GM10847 (cell line): ENCODE measurements around the gene CHM.

Source experiments
- POLR2A ChIP-seq: IDR thresholded peaks from 2 replicates; pipeline ENCODE4 v1.6.1; 2011; ENCODE audit not compliant: insufficient read length; ENCODE audit errors: extremely low read depth

Gene CHM

GRCh38 chrX:86002076-86002896, 45.1 kb downstream of the CHM start:
- no peak for TF ChIP-seq POLR2A

- TF ChIP-seq POLR2A: no peak
These were observed 48.4 kb downstream of the CHM start for GRCh38 chrX:85998954-85999353.

DNA sequence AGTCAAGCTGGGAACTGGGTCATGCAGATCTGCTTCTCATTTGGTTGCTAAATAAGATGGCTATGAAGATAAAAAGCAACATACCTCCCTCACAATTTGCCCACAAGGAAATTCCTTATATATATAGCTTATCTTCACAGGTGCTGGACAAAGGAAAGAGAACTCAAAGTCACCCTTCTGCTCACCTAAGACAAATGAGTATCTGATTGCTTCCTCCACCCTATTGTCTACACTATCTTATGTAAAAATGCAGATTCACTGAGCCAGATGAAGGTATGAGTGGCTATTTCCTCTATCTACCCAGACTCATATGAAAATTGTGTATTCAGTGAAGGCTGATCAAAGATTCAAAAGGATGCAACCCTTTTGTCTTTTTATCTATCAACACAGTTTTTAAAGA, 50.8 kb downstream of the CHM start:
- no peak for TF ChIP-seq POLR2A

GRCh38 chrX:85995641-85996040, 51.7 kb downstream of the CHM start:
- no peak for TF ChIP-seq POLR2A

- no peak for TF ChIP-seq POLR2A
These were observed 52.6 kb downstream of the CHM start for GRCh38 chrX:85994797-85995196.

GRCh38 chrX:85994228-85994627, 53.1 kb downstream of the CHM start:
- TF ChIP-seq POLR2A: no peak

DNA sequence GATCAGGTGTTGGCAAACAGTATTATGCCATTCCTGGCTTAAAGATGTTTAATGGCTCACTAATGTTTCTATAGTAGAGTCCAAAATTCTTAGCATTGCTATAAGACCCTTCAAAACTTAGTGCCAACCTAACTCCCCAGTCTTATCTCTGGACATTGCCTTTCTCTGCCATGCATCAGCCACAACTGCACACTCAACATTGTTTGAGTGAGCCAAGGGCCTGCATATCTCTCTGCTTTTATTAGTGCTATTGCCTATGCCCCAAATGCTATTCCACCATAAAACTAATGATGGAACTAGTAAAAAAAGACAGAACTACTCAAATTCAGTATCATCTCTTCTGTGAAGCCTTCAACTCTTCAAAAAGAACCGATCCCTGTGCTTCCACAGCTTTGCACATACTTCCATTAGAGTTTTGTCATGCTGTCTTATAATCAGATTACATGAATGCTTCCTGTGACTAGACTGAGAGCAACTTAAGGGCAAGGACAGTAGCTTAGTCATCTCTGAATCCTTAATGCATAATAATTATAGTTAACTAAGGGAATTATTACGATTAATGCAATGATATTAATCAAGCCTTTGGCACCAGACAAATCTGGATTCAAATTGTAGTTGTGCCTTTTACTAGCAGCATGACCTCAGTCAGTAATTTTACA, 53.7 kb downstream of the CHM start:
- TF ChIP-seq POLR2A: no peak

DNA sequence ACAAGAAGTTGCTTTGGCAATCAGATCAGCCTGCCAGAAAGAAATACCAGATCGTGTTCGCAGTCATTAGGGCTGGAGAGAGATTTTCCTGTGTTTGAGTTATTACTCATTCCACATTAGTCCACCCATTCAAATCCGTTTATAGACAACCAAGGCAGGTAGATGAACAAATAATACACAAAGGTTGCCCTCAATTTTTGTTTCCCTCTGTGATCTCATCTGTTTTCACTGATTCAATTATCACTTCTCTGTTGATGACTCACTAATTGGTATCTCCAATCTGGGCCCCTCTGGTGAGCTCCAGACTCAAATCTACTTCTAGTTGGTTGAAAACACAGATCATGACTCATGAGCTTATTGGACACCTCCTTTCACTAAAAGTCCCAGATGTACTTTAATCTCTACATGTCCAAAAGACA, 54.5 kb downstream of the CHM start:
- TF ChIP-seq POLR2A: no peak

DNA sequence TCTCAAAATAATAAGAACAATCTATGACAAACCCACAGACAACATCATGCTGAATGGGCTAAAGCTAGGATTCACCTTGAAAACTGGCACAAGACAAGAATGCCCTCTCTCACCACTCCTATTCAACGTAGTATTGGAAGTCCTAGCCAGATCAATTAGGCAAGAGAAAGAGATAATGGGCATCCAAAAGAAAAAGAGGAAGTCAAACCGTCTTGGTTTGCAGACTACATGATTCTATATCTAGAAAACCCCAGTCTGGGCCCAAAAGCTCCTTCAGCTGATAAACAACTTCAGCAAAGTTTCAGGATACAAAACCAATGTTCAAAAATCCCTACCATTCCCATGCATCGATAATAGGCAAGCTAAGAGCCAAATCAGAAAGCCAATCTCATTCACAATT, 59.0 kb downstream of the CHM start:
- TF ChIP-seq POLR2A: no peak

DNA sequence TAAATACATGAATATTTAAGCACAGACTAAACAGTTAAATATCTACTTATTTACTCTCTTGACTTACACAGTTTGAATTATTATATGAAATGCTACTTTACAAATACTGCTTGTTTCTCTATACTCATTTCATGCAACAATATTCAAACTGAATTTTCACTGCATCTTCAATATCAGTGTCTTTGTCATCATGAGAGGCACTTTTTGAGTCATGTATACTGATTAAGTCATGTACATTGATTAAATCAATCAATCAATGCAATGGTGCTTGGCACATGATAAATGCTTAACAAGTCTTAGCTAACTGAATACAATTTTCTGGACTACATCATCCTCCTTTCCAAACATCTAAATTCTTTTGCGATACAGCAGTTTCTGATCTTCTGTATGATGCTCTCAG, 67.1 kb downstream of the CHM start:
- TF ChIP-seq POLR2A: no peak

- TF ChIP-seq POLR2A: no peak
These were observed 70.1 kb downstream of the CHM start for GRCh38 chrX:85977218-85977617.

DNA sequence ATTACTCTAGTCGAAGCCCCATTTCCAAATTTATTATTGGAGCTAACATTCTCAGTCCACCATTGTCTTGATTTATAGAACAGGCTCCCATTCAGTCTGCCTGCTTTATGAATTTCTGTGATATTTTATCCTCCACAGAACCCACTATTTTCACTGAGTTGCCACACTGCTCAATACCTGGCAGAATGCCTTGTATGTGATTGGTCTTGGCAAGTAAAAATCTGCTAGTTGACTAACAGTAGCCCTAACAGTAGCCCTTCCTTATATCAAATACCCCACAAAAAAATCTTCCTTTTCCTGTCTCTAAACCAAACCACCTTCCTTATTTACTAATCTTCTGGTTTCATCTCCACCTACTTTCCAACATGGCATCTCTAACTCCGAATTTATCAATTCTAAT, 82.6 kb downstream of the CHM start:
- no peak for TF ChIP-seq POLR2A

GRCh38 chrX:85963736-85964135, 83.6 kb downstream of the CHM start:
- no peak for TF ChIP-seq POLR2A

- TF ChIP-seq POLR2A: no peak
These were observed 91.8 kb downstream of the CHM start for GRCh38 chrX:85955510-85955909.

DNA sequence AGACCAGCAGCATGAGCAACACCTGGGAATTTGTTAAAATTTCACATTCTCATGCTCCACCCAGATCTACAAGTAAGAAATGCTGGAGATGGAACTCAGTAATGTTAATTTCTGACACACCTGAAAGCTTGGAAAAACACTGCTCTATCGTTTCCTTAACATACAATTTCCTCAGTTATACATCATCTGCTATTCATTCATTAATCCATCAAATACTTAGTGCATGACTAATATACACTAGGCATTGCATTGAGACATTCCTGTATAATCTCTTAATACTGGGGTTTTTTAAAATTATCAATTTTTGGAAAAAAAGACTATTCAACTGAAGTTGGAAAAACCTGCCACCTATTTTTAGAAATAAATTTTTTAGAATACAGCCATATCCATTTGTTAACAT, 106.1 kb downstream of the CHM start:
- TF ChIP-seq POLR2A: no peak

DNA sequence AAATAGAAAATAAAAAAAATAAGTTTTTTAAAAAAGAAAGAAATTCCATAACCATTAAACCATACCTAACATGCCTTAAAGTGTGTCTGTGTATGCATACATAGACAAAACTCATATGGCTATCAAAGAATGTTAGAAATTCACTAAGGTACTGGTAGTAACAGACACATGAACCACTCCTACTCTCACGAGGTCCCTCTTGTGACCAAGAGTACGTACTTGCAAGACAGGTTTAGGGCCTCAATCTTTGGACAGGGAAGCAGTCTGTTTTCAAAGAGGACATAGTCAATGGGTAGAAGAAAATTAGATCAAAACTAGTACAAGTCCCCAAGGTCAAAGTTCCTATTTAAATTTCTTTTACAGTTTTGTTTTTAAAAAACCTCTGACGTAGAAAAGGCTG, 117.3 kb downstream of the CHM start:
- TF ChIP-seq POLR2A: no peak

DNA sequence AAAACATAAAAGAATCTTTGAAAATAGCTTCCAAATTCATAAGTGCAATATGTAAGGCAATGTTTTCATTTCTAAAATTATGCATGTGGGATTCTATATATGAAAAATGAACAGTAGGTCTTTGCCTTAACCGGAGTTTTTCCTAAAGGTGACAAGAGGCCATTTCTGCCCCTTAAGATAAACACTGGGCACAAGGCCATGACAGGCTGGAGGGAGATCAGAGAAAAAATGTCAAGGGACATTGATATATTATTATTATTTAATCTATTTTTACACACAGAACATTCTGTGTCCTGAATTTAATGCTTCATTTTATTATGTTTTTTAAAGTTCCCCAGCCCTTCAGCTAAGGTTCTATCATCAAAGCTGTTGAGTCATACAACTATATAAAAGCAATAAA, 118.8 kb downstream of the CHM start:
- TF ChIP-seq POLR2A: no peak
